HG03159 (cell line): ENCODE measurements around the gene PSTK.
A peak's percentile ranks its signal among the peaks of the same experiment; 100 is the strongest.

Source experiments
- ATAC-seq: cut with Tn5 transposase; IDR thresholded peaks from one replicate; pipeline ENCODE4 v1.9.1; 2021; ENCODE audit warnings: mild to moderate bottlenecking, moderate library complexity; ENCODE audit not compliant: unreplicated experiment

The PSTK gene

DNA sequence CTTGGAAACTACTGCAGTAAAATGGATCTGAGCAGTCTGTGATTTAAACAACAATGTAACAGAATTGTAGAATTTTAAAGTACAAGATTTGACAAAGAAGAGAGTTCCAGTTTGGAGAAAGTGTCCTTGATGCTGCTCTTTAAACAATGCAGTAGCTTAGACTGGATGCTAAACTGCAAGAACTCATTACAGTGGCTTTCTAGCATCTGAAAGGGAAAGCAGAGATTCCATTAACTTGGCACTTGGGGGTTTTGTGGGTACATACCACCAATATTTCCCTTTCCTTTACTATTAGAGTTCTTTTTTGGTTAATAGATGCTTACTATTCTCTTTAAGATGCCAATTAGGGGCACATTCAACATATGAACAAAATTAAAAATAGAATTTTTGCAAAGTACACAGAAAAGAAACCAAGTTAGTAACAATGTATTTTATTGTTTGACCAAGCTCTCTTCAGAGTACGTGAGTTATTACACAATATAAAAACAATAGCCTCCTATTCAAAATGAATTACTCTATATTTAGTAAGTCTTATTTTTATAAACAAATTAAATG lies 11.9 kb downstream of the PSTK start:
- ATAC-seq, result no peak

GRCh38 chr10:122993797-122994336 lies 13.7 kb downstream of the PSTK start:
- no peak for ATAC-seq

GRCh38 chr10:122995936-122996335 lies 15.7 kb downstream of the PSTK start:
- no peak for ATAC-seq

DNA sequence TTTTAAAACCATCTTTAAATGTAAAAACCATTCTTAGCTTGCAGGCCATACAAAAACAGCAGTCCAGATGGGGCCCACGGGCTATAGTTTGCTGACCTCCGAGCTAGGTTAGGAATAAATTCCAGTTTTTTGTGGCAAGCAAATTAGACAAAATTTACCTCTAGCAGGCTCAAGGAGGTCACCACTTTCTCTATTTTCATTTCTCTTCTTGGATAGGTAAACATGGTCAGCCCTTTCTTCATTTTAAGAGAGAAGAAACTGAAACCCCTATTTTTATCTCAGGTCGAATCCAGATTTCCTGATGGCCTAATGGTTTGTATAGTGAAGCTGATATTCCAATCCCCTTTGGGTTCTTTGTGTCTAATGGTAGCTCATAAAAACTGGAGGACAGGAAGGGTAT lies 17.7 kb downstream of the PSTK start:
- ATAC-seq, result no peak

GRCh38 chr10:122998360-122998917 lies 18.2 kb downstream of the PSTK start:
- no peak for ATAC-seq

GRCh38 chr10:122998934-122999333 lies 18.7 kb downstream of the PSTK start:
- ATAC-seq, result no peak

DNA sequence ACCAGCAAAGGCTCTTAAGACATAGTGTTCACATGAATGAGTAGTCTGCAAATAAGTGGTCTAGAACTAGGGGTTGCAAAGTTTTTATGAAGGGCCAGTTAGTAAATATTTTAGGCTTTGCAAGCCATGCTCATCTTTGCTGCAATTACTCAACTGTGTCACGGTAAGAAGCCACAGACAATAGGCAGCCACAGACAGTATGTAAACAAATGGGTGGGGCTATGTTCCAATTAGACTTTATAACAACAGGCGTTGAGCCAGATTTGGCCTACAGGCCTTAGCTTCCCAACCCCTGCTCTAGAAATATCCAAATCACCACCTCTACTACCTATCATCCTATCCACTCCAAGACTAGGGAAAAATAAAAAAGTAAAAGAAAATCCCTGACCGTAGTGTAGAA lies 19.1 kb downstream of the PSTK start:
- no peak for ATAC-seq

GRCh38 chr10:123000155-123000554 lies 20.0 kb downstream of the PSTK start:
- ATAC-seq, result no peak

GRCh38 chr10:123001370-123001769 lies 21.2 kb downstream of the PSTK start:
- ATAC-seq, result no peak

- ATAC-seq, result no peak
Observed at GRCh38 chr10:123004298-123004697, 24.1 kb downstream of the PSTK start.

- ATAC-seq, result peak; percentile 35
Observed at GRCh38 chr10:123007558-123008354, 27.6 kb downstream of the PSTK start.

GRCh38 chr10:123008355-123009104 lies 28.3 kb downstream of the PSTK start, which contains the start of the genes ACADSB and IKZF5:
Gene ACADSB (plus strand): TSS chr10:123009006. CDS start chr10:123009030, 24 bp downstream.
Gene IKZF5 (minus strand): TSS chr10:123008795. CDS start chr10:122998625, 10,170 bp downstream.
- peak; percentile 82 for ATAC-seq

DNA sequence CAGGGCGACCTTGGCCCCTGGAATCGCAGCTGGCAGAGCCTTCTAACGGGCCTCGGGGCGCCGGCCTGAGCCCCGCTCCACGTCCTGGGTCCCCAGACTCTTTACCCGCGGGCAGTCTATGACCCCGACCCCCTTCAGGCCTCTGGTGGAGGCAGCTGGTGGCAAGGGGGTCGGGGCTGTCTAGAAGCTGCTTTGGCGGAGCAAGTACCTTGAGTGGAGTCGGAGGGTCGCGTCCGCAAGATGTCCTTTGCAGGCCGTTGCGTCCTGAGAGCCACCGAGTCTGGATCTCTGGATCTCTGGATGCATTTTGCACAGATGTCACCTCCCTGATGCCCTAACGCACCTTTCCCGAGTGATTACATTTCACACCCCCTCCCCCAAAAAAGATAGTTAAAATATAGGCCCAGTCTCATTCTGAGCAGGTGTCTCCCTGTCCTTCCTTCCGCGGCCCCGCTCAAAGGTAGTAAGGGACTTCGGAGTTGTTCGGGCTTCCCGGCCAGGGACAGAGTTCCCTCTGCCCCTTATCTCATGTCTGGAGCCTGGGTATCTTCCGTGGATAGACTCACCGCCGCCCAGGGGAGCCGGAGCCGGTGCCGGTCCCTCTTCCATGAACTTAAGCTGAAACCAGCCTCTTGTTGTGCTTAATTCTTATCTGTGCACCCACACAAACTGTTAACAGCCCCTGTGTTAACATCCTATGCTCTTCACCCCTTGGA lies 29.1 kb downstream of the PSTK start:
- peak; percentile 2 for ATAC-seq

DNA sequence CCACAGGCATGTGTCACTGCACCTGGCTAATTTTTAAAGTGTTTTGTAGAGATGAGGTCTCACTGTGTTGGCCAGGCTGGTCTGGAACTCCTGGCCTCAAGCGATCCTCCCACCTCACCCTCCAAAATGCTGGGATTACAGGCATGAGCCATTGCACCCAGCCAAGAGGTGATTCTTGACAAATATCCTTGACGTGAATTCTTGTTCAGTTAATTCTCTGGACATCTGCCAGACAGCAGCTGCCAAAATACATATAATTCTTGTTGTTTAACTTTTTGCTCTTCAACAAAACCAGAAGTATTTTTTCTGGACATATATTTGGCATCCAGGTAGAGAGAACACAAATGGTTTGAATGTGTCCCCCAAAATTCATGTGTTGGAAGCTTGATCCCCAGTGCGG lies 31.8 kb downstream of the PSTK start:
- ATAC-seq, result no peak

- ATAC-seq, result no peak
Observed at GRCh38 chr10:123013456-123014419, 33.5 kb downstream of the PSTK start.

- no peak for ATAC-seq
Observed at GRCh38 chr10:123014772-123015171, 34.6 kb downstream of the PSTK start.

- ATAC-seq, result no peak
Observed at GRCh38 chr10:123016228-123016627, 36.0 kb downstream of the PSTK start.

DNA sequence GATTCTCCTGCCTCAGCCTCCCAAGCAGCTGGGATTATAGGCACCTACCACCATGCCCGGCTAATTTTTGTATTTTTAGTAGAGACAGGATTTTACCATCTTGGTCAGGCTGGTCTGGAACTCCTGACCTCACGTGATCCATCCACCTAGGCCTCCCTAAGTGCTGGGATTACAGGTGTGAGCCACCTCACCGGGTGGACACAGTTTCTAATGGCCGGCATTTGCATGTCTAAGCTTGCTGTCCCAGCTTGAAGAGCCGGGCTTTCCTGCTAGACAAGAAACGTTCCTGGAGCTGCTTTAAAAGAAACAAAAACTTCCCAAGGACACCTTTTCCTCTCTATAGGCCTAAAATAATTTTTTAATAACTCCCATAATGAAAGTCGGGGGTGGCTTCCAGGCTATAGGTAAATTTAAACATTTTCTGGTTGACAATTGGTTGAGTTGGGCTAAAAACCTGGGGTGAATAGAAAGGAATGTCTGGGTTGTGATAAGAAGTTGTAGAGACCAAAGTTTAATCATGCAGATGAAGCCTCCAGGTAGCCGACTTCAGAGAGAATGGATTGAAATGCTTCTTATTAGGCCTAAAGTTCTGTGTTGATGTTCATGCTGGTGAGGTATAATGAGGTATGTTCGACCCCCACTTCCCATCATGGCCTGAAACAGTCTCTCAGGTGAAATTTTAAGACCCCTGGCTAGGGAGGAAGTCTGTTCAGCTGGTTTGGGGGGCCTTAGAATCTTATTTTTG lies 37.4 kb downstream of the PSTK start:
- no peak for ATAC-seq

- no peak for ATAC-seq
Observed at GRCh38 chr10:123018531-123018930, 38.3 kb downstream of the PSTK start.
